ENCODE results near the gene SCMH1.

The SCMH1 gene

DNA sequence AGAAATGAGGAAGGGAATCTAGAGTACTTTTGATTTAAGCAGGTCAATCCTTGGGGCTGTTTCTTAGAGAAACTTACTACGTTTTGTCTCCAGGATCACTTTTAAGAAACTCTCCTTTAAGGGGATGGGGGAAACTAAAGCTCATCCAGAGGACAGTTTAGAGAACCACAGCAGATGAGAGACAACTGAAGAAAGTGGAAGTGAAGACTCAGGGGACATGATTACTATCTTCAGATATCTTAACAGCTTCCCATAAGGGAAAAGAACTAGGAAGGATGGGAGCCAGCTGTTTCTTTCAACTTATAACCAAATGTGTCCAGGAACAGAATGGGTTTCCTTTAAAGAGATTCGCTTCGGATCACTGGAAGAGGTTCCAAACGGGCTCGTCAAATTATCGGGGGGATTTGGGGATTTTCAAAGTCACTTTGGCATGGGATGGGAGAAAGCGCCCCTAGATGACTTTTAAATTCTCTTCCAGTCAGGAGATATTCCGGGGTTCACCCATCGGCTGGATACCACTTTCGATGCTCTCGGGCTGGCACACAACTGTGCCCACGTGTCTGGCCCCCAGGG is 1.2 kb downstream of the SCMH1 start:
- DNase-seq, result no peak
- H3K27ac ChIP-seq, result peak overlapping the region; percentile 99
- no peaks in the 10 kb centered on the region for H3K9me3 ChIP-seq (ENCODE audit: severe bottlenecking)

DNA sequence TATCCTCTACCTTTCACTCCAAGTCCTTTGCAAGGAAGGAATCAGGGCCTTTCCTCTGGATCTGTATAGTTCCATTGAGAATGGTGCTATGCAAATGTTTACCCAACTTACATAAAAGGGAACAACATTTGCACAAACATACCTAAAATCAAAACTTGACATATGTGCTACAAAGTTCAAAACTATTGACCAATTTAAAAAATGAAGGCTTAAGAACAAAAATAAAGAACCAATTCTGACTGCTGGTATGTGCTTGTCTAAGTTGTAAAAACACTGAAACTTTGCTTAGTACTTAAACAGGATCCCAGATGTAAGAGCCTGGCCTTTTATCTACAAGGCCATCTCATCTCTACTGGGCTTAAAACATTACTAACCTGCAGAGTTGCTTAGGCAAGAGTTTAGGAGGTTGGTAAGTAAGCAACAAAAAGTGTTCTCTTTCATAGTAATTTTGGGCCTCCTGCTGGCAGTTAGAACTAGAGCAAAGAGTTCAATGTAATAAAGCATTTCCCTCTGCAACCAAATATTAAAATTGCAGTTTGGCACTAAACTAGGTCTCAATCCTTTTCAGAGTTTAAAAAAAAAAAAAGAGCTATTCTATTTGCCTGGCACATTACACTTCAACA is 2.0 kb downstream of the SCMH1 start:
- H3K4me3 ChIP-seq (ENCODE audit: low read depth, low read length), result peak overlapping the region; percentile 62; the same call in 1 of the 2 replicates

More for the DNA sequence above, 1.2 kb downstream of the SCMH1 start:
- H3K4me3 ChIP-seq (ENCODE audit: low read depth, low read length), result peak overlapping the region; percentile 62
- TF ChIP-seq, protein P1, sequence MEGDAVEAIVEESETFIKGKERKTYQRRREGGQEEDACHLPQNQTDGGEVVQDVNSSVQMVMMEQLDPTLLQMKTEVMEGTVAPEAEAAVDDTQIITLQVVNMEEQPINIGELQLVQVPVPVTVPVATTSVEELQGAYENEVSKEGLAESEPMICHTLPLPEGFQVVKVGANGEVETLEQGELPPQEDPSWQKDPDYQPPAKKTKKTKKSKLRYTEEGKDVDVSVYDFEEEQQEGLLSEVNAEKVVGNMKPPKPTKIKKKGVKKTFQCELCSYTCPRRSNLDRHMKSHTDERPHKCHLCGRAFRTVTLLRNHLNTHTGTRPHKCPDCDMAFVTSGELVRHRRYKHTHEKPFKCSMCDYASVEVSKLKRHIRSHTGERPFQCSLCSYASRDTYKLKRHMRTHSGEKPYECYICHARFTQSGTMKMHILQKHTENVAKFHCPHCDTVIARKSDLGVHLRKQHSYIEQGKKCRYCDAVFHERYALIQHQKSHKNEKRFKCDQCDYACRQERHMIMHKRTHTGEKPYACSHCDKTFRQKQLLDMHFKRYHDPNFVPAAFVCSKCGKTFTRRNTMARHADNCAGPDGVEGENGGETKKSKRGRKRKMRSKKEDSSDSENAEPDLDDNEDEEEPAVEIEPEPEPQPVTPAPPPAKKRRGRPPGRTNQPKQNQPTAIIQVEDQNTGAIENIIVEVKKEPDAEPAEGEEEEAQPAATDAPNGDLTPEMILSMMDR (IDR thresholded peaks at IDR 0.05; ENCODE audit: low read depth, low read length), result no peak
- no peaks in the 10 kb centered on the region for H3K27me3 ChIP-seq (ENCODE audit: insufficient read depth, low read depth, severe bottlenecking)
- H3K36me3 ChIP-seq, result peaks cover 10% of the 10 kb centered on the region

DNA sequence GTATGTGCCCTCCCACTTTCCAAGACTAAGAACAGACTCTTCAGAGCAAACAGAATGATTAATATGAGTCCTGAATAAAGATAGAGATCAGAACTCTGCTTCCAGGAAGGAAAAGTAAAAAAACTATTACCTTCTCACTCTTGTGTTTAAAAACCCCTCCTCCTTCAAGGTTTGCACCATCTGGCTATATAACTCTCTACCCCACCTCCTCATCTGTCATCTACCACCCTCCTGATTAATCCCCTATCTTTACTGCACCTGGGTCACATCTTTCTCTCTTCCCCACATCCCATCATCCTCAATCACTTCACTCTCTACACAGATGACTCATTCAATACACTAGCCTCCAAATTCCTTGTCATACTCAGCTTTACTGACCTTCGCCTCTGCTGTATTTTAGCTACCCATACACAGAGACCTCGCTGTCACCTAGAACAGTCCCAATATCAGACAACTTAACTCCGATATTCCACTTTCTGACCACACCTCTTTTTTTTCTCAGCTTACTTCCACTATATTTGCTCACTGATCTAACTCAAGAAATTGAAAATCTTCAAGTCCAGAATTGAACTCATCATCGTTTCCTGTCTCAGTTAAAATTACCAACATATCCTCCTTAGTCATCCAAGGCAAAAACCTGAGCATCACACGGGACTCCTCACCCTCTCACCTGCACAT is 3.7 kb downstream of the SCMH1 start:
- DNase-seq, result peak; percentile 43
- H3K9me3 ChIP-seq (ENCODE audit: severe bottlenecking), result no peaks in the 10 kb centered on the region
- H3K36me3 ChIP-seq, result peaks cover 16% of the 10 kb centered on the region
- TF ChIP-seq, protein P1 (IDR thresholded peaks at IDR 0.05; ENCODE audit: low read depth, low read length), result no peak
- peak overlapping the region; percentile 8; the same call in 1 of the 2 replicates for H3K4me3 ChIP-seq (ENCODE audit: low read depth, low read length)
- peak overlapping the region; percentile 70 for H3K27ac ChIP-seq
- no peaks in the 10 kb centered on the region for H3K27me3 ChIP-seq (ENCODE audit: insufficient read depth, low read depth, severe bottlenecking)

More for the DNA sequence above, 2.0 kb downstream of the SCMH1 start:
- H3K9me3 ChIP-seq (ENCODE audit: severe bottlenecking), result no peaks in the 10 kb centered on the region
- peak overlapping the region; percentile 28 for H3K27ac ChIP-seq
- TF ChIP-seq, protein P1 (IDR thresholded peaks at IDR 0.05; ENCODE audit: low read depth, low read length), result no peak
- H3K36me3 ChIP-seq, result peaks cover 13% of the 10 kb centered on the region
- no peaks in the 10 kb centered on the region for H3K27me3 ChIP-seq (ENCODE audit: insufficient read depth, low read depth, severe bottlenecking)
- no peak for DNase-seq

DNA sequence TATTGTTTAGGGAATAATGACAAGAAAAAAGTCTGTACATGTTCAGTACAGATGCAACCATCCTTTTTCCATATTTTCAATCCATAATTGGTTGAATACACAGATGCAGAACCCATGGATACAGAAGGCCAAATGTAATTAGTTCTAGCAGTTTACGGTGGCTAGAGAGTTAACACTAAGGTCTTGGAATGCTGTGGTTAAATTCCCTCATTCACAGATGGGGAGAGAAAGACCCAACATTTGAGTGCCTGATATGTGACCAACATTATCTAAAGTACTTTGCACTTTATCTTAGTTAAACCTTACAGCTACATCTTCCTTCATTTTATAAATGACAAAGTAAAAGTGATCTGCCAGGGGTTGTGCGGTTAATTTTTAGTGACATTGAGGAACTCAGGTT is 5.3 kb downstream of the SCMH1 start:
- DNase-seq, result no peak

DNA sequence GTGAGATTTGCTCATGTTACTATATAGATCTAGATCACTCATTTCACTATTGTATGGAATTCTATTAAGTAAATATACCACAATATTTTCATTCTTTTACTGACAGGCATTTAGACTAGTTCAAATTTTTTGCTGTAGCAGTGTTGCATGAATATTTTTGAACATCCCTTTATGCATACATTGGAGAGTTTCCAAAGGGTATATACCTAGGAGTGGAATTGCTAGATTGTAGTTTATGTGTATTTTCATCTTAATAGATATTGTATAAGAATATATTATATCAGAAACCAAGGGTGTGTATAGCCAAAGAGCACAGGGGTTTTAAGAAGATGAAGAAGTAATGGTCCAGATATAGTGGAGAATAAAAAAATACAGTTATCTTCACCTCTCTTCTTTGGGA is 6.2 kb downstream of the SCMH1 start:
- H3K27me3 ChIP-seq (ENCODE audit: insufficient read depth, low read depth, severe bottlenecking), result no peaks in the 10 kb centered on the region
- TF ChIP-seq, protein P1 (IDR thresholded peaks at IDR 0.05; ENCODE audit: low read depth, low read length), result no peak
- no peak overlapping the region for H3K27ac ChIP-seq
- H3K4me3 ChIP-seq (ENCODE audit: low read depth, low read length), result no peak overlapping the region
- no peak for DNase-seq
- H3K36me3 ChIP-seq, result peaks cover 19% of the 10 kb centered on the region
- H3K9me3 ChIP-seq (ENCODE audit: severe bottlenecking), result no peaks in the 10 kb centered on the region

More for the DNA sequence above, 5.3 kb downstream of the SCMH1 start:
- no peaks in the 10 kb centered on the region for H3K9me3 ChIP-seq (ENCODE audit: severe bottlenecking)
- no peak overlapping the region for H3K4me3 ChIP-seq (ENCODE audit: low read depth, low read length)
- no peaks in the 10 kb centered on the region for H3K27me3 ChIP-seq (ENCODE audit: insufficient read depth, low read depth, severe bottlenecking)
- H3K36me3 ChIP-seq, result peaks cover 22% of the 10 kb centered on the region
- TF ChIP-seq, protein P1 (IDR thresholded peaks at IDR 0.05; ENCODE audit: low read depth, low read length), result no peak
- H3K27ac ChIP-seq, result peak overlapping the region; percentile 70
